Activated CD8-positive, alpha-beta T cell treated with anti-CD3 and anti-CD28 coated beads for 36 hours (primary cell): ENCODE data around the gene MAPK1IP1L. TPM values are rescaled to one million over a fixed set of nuclear protein-coding genes. Genes with fewer than 3 reads are reported as not detected.

Source experiments
- ATAC-seq: fragments of 200-7000 bp; cut with Tn5 transposase; one replicate; pipeline ENCODE4 v1.10.0; 2021; ENCODE audit warnings: mild to moderate bottlenecking, moderate library complexity
- CTCF ChIA-PET: fragments of 350-600 bp; sonication (Branson Sonifier 250); formaldehyde crosslinking; loops from one replicate; lab custom pipeline; 2021; ENCODE audit warnings: antibody characterized with exemption; lab: Charles Lee
- POLR2A ChIA-PET: fragments of 350-600 bp; sonication (Branson Sonifier 250); formaldehyde crosslinking; loops from one replicate; lab custom pipeline; 2021; ENCODE audit warnings: antibody characterized with exemption; lab: Charles Lee
- DNase-seq: peaks from one replicate; pipeline ENCODE4 v3.0.0-alpha.2; 2020
- H3K27ac Mint-ChIP-seq: one replicate; pipeline ENCODE4 v1.8.0; 2021; ENCODE audit warnings: mild to moderate bottlenecking, mixed read lengths
- H3K27me3 Mint-ChIP-seq: one replicate; pipeline ENCODE4 v1.8.0; 2021; ENCODE audit warnings: mixed read lengths
- H3K36me3 Mint-ChIP-seq: one replicate; pipeline ENCODE4 v1.8.0; 2021; ENCODE audit warnings: low read depth, mixed read lengths
- H3K4me1 Mint-ChIP-seq: one replicate; pipeline ENCODE4 v1.8.0; 2021; ENCODE audit warnings: low read depth, mixed read lengths
- H3K4me3 Mint-ChIP-seq: one replicate; pipeline ENCODE4 v1.8.0; 2021; ENCODE audit warnings: mild to moderate bottlenecking, moderate library complexity, mixed read lengths
- H3K9me3 Mint-ChIP-seq: one replicate; pipeline ENCODE4 v1.8.0; 2021; ENCODE audit warnings: mixed read lengths
- intact Hi-C: fragments of 100-400 bp; cut with micrococcal nuclease; formaldehyde crosslinking; loops from one replicate; pipeline ENCODE4 v1.10.0; 2022
- total RNA-seq, 2 experiments: library from RNA; stranded (reverse); gene quantifications; one replicate each; pipeline ENCODE4 v1.2.3, GENCODE V29; 2021
- TF ChIP-seq, protein P1 (sequence below): fragments of 200-600 bp; IDR thresholded peaks from one replicate; pipeline ENCODE4 v1.8.0; 2022; ENCODE audit warnings: antibody characterized with exemption, mild to moderate bottlenecking

Gene MAPK1IP1L
- total RNA-seq, 2 experiments from 2014 or later, result 89.3 to 105 TPM

DNA sequence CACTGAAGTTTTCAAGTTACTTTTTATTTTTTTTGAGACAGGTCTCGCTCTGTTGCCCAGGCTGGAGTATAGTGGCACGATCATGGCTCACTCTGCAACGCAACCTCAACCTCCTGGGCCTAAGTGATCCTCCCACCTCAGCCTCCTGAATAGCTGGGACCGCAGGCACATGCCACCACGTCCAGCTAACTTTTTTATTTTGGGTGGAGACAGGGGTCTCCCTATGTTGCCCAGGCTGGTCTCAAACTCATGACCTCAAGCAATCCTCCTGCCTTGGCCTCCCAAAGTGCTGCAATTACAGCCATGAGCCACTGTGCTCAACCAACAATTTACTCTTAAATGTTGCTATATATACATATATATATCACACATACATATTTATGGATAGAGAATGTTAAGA, 50.3 kb downstream of the MAPK1IP1L start:
- H3K4me3 Mint-ChIP-seq, result no peak overlapping the region
- no peak for ATAC-seq
- POLR2A ChIA-PET, result interaction anchor here (0.5 to 1.2 kb wide), 2 partner anchors 50 to 75 kb away, joined by 4 to 7 read pairs; partner anchors contain the start of genes SOCS4 and WDHD1

DNA sequence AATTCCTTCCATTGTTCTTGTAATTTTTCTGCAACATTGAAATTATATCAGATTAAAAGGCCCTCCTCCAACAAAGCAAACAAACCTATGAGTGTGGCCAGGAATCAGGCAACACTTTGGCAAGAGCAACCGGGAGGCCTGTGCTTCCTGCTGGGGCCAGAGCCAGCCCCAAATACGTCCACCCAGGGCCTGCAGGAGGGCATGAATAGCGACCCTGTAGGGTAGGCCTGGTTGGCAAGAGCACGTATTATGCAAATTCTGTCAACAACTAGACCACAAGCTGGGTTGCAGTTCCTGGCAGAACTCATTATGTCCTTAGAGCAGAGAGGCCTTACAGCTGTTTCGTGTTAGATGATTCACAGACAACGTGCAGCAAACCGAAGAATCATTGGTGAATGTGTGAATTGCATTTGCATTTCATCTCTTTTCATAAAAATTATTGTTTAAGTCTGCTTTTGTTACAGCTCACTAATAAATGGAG, 50.7 kb downstream of the MAPK1IP1L start:
- POLR2A ChIA-PET, result interaction anchor here (0.7 to 2.4 kb wide), 4 partner anchors 51 to 220 kb away, joined by 3 to 10 read pairs (median 6); partner anchors contain the start of genes SOCS4 and WDHD1
- Mint-ChIP-seq H3K27me3 (no peaks in the 10 kb centered on the region), H3K4me1 (peaks cover 52% of the 10 kb centered on the region), H3K27ac (peak overlapping the region; percentile 99), H3K9me3 (peaks cover 8% of the 10 kb centered on the region), H3K36me3 (peaks cover 9% of the 10 kb centered on the region), H3K4me3 (peak overlapping the region; percentile 67)
- TF ChIP-seq, protein P1, sequence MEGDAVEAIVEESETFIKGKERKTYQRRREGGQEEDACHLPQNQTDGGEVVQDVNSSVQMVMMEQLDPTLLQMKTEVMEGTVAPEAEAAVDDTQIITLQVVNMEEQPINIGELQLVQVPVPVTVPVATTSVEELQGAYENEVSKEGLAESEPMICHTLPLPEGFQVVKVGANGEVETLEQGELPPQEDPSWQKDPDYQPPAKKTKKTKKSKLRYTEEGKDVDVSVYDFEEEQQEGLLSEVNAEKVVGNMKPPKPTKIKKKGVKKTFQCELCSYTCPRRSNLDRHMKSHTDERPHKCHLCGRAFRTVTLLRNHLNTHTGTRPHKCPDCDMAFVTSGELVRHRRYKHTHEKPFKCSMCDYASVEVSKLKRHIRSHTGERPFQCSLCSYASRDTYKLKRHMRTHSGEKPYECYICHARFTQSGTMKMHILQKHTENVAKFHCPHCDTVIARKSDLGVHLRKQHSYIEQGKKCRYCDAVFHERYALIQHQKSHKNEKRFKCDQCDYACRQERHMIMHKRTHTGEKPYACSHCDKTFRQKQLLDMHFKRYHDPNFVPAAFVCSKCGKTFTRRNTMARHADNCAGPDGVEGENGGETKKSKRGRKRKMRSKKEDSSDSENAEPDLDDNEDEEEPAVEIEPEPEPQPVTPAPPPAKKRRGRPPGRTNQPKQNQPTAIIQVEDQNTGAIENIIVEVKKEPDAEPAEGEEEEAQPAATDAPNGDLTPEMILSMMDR, result no peak
- intact Hi-C loops, result no loop called here
- DNase-seq, result peak; percentile 82
- CTCF ChIA-PET, result interaction anchor here (0.7 to 2.8 kb wide), 10 partner anchors 10 to 144 kb away, joined by 3 to 15 read pairs (median 6); partner anchors contain the start of gene MAPK1IP1L
- ATAC-seq, result peak; percentile 67

More for the DNA sequence above, 50.3 kb downstream of the MAPK1IP1L start:
- intact Hi-C loops, result no loop called here
- CTCF ChIA-PET, result interaction anchor here (1.1 to 2.7 kb wide), 5 partner anchors 17 to 112 kb away, joined by 3 to 9 read pairs (median 6); partner anchors contain the start of gene MAPK1IP1L
- Mint-ChIP-seq H3K4me1 (peaks cover 56% of the 10 kb centered on the region), H3K27ac (no peak overlapping the region), H3K36me3 (peaks cover 9% of the 10 kb centered on the region), H3K27me3 (no peaks in the 10 kb centered on the region), H3K9me3 (peaks cover 8% of the 10 kb centered on the region)
- no peak for DNase-seq
- TF ChIP-seq, protein P1, result no peak

DNA sequence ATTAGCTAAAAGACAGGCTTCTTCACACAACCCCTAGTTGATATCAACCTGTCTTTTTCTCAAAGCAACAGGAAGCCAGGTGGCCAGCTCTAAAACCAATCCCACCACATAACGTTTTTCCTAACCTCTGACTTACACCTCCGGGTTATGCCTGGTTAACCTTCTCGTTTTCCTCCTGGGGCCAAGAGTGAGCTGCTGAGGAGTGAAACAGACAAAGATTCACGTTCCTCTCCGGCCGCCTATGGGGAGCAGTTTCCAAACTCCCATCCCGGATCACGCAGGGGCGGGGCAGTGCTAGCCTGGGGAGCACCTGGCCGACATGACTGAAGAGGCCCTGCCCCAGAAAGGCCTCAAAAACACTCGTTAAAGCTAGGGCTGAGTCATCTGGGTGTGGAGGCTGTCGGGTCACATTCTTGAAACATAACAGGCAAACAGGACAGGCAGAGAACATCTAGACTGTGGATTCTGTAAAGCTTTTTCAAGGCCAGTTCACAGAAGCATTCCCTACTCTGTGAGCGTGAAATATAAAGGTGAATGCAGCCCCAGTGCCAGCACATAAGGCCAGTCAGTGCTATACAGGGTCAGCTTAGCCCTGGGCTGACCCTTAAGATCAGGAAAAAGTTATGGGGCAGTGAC, 51.7 kb downstream of the MAPK1IP1L start:
- peak; percentile 65 for ATAC-seq

DNA sequence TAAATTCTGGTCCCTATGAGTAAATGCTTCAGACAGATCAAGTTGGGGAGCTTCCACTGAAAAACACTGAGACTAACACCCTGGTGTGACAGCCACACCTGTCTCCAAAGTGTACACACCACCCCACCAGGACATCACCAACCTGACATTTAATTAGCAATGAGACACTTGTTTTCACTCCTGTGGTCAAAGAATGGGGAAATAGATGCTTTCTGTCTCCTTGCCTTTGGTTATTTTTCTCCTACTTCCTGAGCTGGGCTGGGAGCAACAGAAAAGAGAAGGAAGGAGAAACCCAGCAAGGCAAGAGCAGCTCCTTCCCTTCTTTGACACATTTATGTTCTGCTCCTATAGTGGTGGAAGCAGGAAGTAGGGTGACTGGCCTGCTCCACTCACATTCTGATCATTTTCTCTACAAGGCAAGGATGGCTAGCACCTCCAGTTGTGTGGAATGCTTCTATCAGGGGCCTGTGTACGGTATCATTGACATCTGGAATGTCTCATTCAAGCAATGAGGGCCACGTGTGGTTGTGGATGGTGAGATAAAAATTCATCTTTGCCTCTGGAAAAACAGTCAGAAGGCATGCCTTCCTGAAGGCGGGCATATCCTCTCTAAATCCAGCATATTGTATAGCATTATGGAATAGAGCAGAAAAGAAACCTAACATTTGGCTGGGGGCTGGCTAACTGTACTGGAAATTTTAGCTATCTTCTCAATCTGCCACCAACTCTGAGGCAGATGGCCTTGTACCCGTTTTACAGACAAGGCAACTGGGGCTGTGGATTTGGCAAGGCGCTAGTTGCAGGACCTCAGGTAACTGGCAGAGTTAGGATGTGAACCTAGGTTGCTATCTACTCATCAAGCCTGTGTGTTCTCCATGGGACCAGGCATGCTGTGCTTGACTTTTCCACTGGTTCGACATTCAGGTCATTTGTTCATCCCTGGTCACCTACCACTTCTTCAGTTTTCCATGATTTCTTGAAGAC, 52.8 kb downstream of the MAPK1IP1L start:
- Mint-ChIP-seq H3K4me1 (peaks cover 47% of the 10 kb centered on the region), H3K4me3 (no peak overlapping the region)
- intact Hi-C loops, result no loop called here

More for the DNA sequence above, 51.7 kb downstream of the MAPK1IP1L start:
- intact Hi-C loops, result no loop called here
- ChIA-PET POLR2A (interaction anchor here (0.7 to 2.4 kb wide), 9 partner anchors 8 to 221 kb away, joined by 3 to 10 read pairs (median 4); partner anchors contain the start of genes DLGAP5, LGALS3, SOCS4 and WDHD1), CTCF (interaction anchor here (0.7 to 2.8 kb wide), 11 partner anchors 11 to 143 kb away, joined by 3 to 15 read pairs (median 6); partner anchors contain the start of gene MAPK1IP1L)
- Mint-ChIP-seq H3K27me3 (no peaks in the 10 kb centered on the region), H3K9me3 (peaks cover 8% of the 10 kb centered on the region), H3K4me3 (peak overlapping the region; percentile 67), H3K27ac (peak overlapping the region; percentile 99), H3K36me3 (peaks cover 9% of the 10 kb centered on the region), H3K4me1 (peaks cover 50% of the 10 kb centered on the region)
- DNase-seq, result peak; percentile 78
- TF ChIP-seq, protein P1, result no peak

More for the DNA sequence above, 52.8 kb downstream of the MAPK1IP1L start:
- Mint-ChIP-seq H3K27ac (peak overlapping the region; percentile 99), H3K36me3 (peaks cover 7% of the 10 kb centered on the region), H3K9me3 (peaks cover 8% of the 10 kb centered on the region), H3K27me3 (no peaks in the 10 kb centered on the region)
- POLR2A ChIA-PET, result interaction anchor here (0.7 to 2.4 kb wide), 6 partner anchors 9 to 87 kb away, joined by 3 to 10 read pairs (median 4); partner anchors contain the start of genes DLGAP5 and LGALS3
- DNase-seq, result no peak
- TF ChIP-seq, protein P1, result no peak
- CTCF ChIA-PET, result interaction anchor here (2.0 to 2.8 kb wide), 5 partner anchors 14 to 56 kb away, joined by 6 to 15 read pairs (median 9); partner anchors contain the start of gene MAPK1IP1L
- ATAC-seq, result no peak
